Measurements from ENCODE around the gene CDH1. TPM values are rescaled to one million over a fixed set of nuclear protein-coding genes. Genes with fewer than 3 reads are reported as not detected.

The CDH1 gene
- total and polyA plus RNA-seq, 2 donors from 2014 or later = 47.0 to 149 TPM

DNA sequence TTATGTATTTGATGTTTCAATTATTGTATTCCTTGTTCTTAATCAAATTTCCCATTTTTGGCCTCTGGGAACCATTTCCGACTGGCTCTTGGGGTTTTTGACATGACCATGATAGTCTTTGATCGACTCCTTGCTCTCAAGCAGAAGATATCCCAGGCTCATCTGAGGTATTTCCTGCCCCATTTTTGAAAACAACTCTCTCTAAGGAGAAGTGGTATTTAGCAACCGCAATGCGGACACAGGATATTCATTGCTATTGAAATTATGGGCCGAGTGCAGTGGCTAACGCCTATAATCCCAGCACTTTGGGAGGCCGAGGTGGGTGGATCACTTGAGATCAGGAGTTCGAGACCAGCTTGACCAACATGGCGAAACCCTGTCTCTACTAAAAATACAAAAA is 111.7 kb downstream of the CDH1 start:
- H3K4me1 ChIP-seq (ENCODE audit: control insufficient read depth in 2 of 3, insufficient read depth in 2 of 3, low read depth in 1 of 3, low read length in 3 of 3) = peaks cover 0 to 4% (median 3%) of the 10 kb centered on the region in 3 donors
- H3K27ac ChIP-seq (ENCODE audit: low read depth in 2 of 2, low read length in 2 of 2) = no peak overlapping the region
- FAIRE-seq (no peak), DNase-seq (no peak)
- intact Hi-C loops (cut with DNase I) = no loop called here
- no peaks in the 10 kb centered on the region for H3K27me3 ChIP-seq (ENCODE audit: control insufficient read depth, insufficient read depth, low read length)
- no peak overlapping the region for H3K9ac ChIP-seq (ENCODE audit: low read length in 3 of 3)
- no peaks in the 10 kb centered on the region for H3K9me3 ChIP-seq (ENCODE audit: control insufficient read depth in 2 of 3, insufficient read depth in 1 of 3, low read length in 3 of 3)
- TF ChIP-seq, protein P1, sequence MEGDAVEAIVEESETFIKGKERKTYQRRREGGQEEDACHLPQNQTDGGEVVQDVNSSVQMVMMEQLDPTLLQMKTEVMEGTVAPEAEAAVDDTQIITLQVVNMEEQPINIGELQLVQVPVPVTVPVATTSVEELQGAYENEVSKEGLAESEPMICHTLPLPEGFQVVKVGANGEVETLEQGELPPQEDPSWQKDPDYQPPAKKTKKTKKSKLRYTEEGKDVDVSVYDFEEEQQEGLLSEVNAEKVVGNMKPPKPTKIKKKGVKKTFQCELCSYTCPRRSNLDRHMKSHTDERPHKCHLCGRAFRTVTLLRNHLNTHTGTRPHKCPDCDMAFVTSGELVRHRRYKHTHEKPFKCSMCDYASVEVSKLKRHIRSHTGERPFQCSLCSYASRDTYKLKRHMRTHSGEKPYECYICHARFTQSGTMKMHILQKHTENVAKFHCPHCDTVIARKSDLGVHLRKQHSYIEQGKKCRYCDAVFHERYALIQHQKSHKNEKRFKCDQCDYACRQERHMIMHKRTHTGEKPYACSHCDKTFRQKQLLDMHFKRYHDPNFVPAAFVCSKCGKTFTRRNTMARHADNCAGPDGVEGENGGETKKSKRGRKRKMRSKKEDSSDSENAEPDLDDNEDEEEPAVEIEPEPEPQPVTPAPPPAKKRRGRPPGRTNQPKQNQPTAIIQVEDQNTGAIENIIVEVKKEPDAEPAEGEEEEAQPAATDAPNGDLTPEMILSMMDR (IDR thresholded peaks at IDR 0.05; ENCODE audit: borderline replicate concordance, extremely low read depth, insufficient read depth) = no peak
- H3K4me3 ChIP-seq (ENCODE audit: low read length in 3 of 3) = no peak overlapping the region
- no peaks in the 10 kb centered on the region for H3K36me3 ChIP-seq (ENCODE audit: control insufficient read depth in 2 of 3, insufficient read depth in 3 of 3, low read length in 3 of 3)

DNA sequence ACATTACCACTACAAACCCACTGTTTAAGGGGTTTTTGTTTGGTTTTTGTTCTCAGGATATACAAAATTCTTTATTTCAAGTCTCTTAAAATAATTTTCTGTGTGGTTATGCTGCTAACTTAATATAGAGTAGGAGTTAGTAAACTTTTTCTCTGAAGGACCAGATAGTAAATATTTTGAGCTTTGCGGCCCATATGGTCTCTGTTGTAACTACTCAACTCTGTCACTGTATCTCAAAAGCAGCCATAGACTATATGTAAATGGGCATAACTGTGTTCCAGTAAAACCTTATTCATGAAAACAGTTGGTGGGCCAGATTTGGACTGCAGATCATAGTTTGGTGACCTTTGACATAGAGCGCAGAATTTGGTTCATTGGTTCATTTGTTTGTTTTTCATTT is 113.4 kb downstream of the CDH1 start:
- FAIRE-seq (no peak), DNase-seq (no peak)
- no peaks in the 10 kb centered on the region for H3K9me3 ChIP-seq (ENCODE audit: control insufficient read depth in 2 of 3, insufficient read depth in 1 of 3, low read length in 3 of 3)
- no peaks in the 10 kb centered on the region for H3K36me3 ChIP-seq (ENCODE audit: control insufficient read depth in 2 of 3, insufficient read depth in 3 of 3, low read length in 3 of 3)
- TF ChIP-seq, protein P1 (IDR thresholded peaks at IDR 0.05; ENCODE audit: borderline replicate concordance, extremely low read depth, insufficient read depth) = no peak
- no peaks in the 10 kb centered on the region for H3K4me1 ChIP-seq (ENCODE audit: control insufficient read depth in 2 of 3, insufficient read depth in 2 of 3, low read depth in 1 of 3, low read length in 3 of 3)
- no peak overlapping the region for H3K9ac ChIP-seq (ENCODE audit: low read length in 3 of 3)
- no peak overlapping the region for H3K4me3 ChIP-seq (ENCODE audit: low read length in 3 of 3)
- H3K27ac ChIP-seq (ENCODE audit: low read depth in 2 of 2, low read length in 2 of 2) = no peak overlapping the region
- intact Hi-C loops (cut with DNase I) = no loop called here
- H3K27me3 ChIP-seq (ENCODE audit: control insufficient read depth, insufficient read depth, low read length) = no peaks in the 10 kb centered on the region

DNA sequence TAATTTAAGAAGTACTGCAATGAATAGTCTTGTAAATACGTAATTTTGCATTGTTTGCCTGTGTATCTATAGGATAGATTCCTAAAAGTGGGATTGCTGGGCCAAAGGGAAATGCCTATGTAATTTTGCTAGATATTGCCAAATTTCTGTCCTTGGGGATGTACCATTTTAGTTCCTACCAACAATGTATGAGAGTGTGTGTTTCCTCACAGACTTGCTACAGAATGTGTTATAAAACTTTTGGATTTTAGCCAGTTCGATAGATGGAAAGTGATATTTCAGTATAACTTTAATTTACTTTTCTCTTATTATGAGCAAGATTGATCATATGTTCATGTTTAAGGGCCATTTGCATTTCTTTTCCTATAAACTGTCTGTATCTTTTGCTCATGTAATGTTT is 114.5 kb downstream of the CDH1 start:
- Histone ChIP-seq H3K4me3 (ENCODE audit: low read length in 3 of 3) (no peak overlapping the region), H3K4me1 (ENCODE audit: control insufficient read depth in 2 of 3, insufficient read depth in 2 of 3, low read depth in 1 of 3, low read length in 3 of 3) (no peaks in the 10 kb centered on the region), H3K27me3 (ENCODE audit: control insufficient read depth, insufficient read depth, low read length) (no peaks in the 10 kb centered on the region), H3K36me3 (ENCODE audit: control insufficient read depth in 2 of 3, insufficient read depth in 3 of 3, low read length in 3 of 3) (no peaks in the 10 kb centered on the region), H3K9ac (ENCODE audit: low read length in 3 of 3) (no peak overlapping the region), H3K27ac (ENCODE audit: low read depth in 2 of 2, low read length in 2 of 2) (no peak overlapping the region), H3K9me3 (ENCODE audit: control insufficient read depth in 2 of 3, insufficient read depth in 1 of 3, low read length in 3 of 3) (no peaks in the 10 kb centered on the region)
- DNase-seq = no peak
- TF ChIP-seq, protein P1 (IDR thresholded peaks at IDR 0.05; ENCODE audit: borderline replicate concordance, extremely low read depth, insufficient read depth) = no peak
- intact Hi-C loops (cut with DNase I) = no loop called here
- no peak for FAIRE-seq

DNA sequence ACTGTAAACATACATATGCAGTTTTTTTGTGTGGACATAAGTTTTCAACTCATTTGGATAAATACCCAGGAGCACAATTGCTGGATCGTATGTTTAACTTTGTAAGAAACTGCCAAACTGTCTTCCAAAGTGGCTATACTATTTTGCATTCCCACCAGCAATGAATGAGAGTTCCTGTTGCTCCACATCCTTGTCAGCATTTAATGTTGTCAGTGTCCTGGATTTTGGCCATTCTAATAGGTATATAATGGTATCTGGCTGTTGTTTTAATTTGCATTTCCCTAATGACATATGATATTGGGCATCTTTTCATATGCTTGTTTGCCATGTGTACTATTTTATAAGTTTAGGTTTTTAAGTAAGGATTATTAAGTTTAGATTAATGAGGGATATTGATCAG is 120.4 kb downstream of the CDH1 start:
- Histone ChIP-seq H3K4me1 (ENCODE audit: control insufficient read depth in 2 of 3, insufficient read depth in 2 of 3, low read depth in 1 of 3, low read length in 3 of 3) (peaks cover 0 to 3% (median 0%) of the 10 kb centered on the region in 3 donors), H3K9me3 (ENCODE audit: control insufficient read depth in 2 of 3, insufficient read depth in 1 of 3, low read length in 3 of 3) (no peaks in the 10 kb centered on the region), H3K36me3 (ENCODE audit: control insufficient read depth in 2 of 3, insufficient read depth in 3 of 3, low read length in 3 of 3) (peaks cover 0 to 4% (median 4%) of the 10 kb centered on the region in 3 donors), H3K27ac (ENCODE audit: low read depth in 2 of 2, low read length in 2 of 2) (no peak overlapping the region), H3K27me3 (ENCODE audit: control insufficient read depth, insufficient read depth, low read length) (no peaks in the 10 kb centered on the region), H3K9ac (ENCODE audit: low read length in 3 of 3) (no peak overlapping the region), H3K4me3 (ENCODE audit: low read length in 3 of 3) (no peak overlapping the region)
- FAIRE-seq (no peak), DNase-seq (no peak)
- intact Hi-C loops (cut with DNase I) = no loop called here
- TF ChIP-seq, protein P1 (IDR thresholded peaks at IDR 0.05; ENCODE audit: borderline replicate concordance, extremely low read depth, insufficient read depth) = no peak

All from kidney (tissue), 14 donors.